ENCODE data around the gene RNF182. TPM values are rescaled to one million over a fixed set of nuclear protein-coding genes. Genes with fewer than 3 reads are reported as not detected.

Gene RNF182
- total RNA-seq, 1 donor from 2014 or later: 8.3 TPM

DNA sequence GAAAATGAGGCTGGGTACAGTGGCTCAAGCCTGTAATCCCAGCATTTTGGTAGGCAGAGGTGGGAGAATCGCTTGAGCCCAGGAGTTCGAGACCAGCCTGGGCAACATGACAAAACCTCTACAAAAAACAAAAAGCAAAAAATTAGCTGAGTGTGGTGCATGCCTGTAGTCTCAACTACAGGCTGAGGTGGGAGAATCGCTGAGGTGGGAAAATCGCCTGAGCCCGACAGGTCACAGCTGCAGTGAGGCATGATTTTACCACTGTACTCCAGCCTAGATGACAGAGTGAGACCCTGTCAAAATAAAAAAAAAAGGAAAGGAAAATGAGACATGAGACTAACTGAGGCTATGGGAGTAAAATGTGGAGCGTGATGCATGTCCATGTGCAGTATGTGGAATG lies 104.9 kb downstream of the RNF182 start:
- no peak for TF ChIP-seq CTCF (IDR thresholded peaks at IDR 0.05; ENCODE audit: insufficient read depth, low read depth, low read length)
- TF ChIP-seq EZH2 (IDR thresholded peaks at IDR 0.05; ENCODE audit: insufficient read depth, low read length): no peak
- H3K9ac ChIP-seq (ENCODE audit: low read length): no peak overlapping the region
- Mint-ChIP-seq H3K4me1 (ENCODE audit: low read depth, unreplicated experiment) (peaks cover 6% of the 10 kb centered on the region), H3K27ac (ENCODE audit: unreplicated experiment) (no peak overlapping the region), H3K9me3 (ENCODE audit: unreplicated experiment) (peaks cover 4% of the 10 kb centered on the region), H3K4me3 (ENCODE audit: unreplicated experiment) (no peak overlapping the region), H3K27me3 (ENCODE audit: low read depth, unreplicated experiment) (peaks cover 8% of the 10 kb centered on the region), H3K36me3 (ENCODE audit: low read depth, unreplicated experiment) (peaks cover 2% of the 10 kb centered on the region)
- H2AFZ ChIP-seq (ENCODE audit: low read depth, low read length): no peak overlapping the region
- FAIRE-seq: no peak
- H3K27me3 ChIP-seq (ENCODE audit: insufficient read depth, low read length): no peaks in the 10 kb centered on the region
- peaks cover 2% of the 10 kb centered on the region for H3K4me1 ChIP-seq (ENCODE audit: insufficient read depth, low read length)
- no peak overlapping the region for H3K27ac ChIP-seq (ENCODE audit: low read depth, low read length)
- H3K36me3 ChIP-seq (ENCODE audit: insufficient read depth, low read length): no peaks in the 10 kb centered on the region
- H3K4me2 ChIP-seq (ENCODE audit: low read length): no peak overlapping the region
- no peaks in the 10 kb centered on the region for H3K79me2 ChIP-seq (ENCODE audit: insufficient read depth, low read length)
- no peaks in the 10 kb centered on the region for H4K20me1 ChIP-seq (ENCODE audit: insufficient read depth, low read length)
- H3K4me3 ChIP-seq (ENCODE audit: insufficient read depth, low read depth, low read length): no peak overlapping the region
- H3K9me3 ChIP-seq (ENCODE audit: insufficient read depth, low read depth, low read length): no peaks in the 10 kb centered on the region
- no peak for DNase-seq (ENCODE audit: low read depth)

Other genes starting within 250 kb of the RNF182 start
- gene RANBP9, start 213.1 kb upstream of the RNF182 start, total RNA-seq: 42.1 and 43.7 TPM in 2 replicates
- gene MCUR1, start 110.4 kb upstream of the RNF182 start, total RNA-seq: 21.5 and 21.8 TPM in 2 replicates
- 1.6 and 1.8 TPM in 2 replicates for gene CD83, start 192.8 kb downstream of the RNF182 start, total RNA-seq